Globus pallidus (tissue), 1 donor: ENCODE data around the gene FITM1.
"Not testable (repeated sequence)": the region's sequence is repeated elsewhere in the genome, so short reads cannot be mapped to it uniquely, and the experiment has no call there.

Source experiments
- DNase-seq: peaks from one replicate; pipeline ENCODE4 v3.0.0-alpha.2; 2015; ENCODE audit warnings: low spot score

The FITM1 gene

DNA sequence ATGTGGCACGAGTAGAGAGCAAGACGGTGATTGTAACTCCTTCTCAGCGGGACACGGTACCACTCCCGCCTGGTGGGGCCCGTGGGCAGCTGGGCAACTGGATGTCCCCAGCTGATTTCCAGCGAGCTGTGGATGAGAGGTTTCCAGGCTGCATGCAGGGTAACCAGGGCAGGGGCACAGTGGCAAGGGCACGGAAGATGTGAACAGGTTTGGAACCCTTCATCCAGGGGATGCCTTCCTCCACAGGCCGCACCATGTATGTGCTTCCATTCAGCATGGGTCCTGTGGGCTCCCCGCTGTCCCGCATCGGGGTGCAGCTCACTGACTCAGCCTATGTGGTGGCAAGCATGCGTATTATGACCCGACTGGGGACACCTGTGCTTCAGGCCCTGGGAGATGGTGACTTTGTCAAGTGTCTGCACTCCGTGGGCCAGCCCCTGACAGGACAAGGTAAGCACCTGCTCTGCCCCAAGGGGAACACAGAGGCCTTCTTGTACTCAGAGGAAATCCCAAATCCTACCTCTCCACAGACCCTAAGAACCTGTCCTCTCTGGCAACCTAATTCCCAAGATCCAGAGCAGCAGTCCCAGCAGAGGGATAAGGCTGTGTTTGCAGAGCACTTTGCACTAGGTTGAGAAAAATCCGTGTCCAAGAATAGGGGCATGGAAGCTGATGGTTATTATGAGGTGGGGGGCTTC, 32.1 kb upstream of the FITM1 start:
- DNase-seq: no peak

DNA sequence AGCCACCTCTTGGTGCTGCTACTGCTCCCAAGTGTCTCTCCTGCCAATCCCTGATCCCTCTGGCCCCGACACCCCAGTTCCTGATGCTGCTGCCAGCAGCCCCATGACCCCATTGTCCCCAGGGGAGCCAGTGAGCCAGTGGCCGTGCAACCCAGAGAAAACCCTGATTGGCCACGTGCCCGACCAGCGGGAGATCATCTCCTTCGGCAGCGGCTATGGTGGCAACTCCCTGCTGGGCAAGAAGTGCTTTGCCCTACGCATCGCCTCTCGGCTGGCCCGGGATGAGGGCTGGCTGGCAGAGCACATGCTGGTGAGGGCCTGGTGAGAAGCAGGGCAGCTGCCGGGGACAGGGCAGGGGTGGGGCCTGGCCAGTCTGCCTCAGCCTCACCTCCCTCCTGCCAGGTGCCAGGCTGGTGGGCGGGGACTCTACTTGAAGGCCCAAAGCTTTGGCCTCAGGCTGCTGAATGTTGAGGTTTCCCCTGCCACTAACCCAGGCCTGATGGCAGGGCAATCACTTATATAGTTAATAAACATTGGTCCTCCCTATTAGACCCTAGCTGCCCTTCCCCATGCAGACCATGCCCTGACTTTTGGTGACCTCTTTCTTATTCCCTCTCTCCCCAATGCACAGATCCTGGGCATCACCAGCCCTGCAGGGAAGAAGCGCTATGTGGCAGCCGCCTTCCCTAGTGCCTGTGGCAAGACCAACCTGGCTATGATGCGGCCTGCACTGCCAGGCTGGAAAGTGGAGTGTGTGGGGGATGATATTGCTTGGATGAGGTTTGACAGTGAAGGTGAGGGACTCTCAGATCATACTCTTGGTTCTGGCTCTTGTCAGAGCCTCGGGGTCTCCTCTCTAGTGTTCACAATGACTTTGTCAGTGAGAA, 31.3 kb upstream of the FITM1 start:
- DNase-seq: peak; percentile 43

DNA sequence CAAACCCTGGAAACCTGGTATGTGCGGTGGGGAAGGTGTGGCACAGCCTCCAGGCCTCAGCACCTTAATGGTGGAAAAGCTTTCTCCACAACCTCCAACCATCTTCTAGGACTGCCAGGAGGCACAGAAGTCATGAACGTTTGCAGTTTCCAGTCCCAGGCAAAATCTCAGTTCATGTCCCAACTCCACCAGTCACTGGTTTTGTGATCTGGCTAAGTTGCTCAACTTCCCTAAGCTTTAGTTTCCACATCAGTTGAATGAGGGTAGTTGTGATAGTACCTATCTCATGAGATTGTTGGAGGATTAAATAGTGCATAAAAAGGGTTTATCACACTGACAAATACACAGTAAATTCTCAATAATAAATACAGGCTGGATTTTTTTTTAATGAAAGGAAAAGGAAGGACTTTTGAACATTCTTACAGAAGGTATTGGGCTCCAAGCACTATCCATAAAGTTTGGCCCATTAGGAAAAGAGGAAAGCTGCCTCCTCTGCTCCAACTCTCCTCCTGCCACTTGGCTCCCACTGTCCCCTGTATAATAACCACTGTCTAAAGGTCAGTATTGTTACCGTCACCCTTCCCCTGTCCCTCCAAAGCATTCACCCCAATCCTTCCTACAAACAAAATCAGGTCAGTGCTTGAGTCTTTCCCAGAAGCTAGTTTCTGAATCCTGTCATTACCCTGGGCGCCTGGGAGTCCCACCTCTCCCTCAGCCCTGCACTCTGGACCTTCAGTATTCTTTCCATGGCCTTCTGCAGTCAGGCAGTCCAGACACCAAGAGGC, 30.1 kb upstream of the FITM1 start:
- DNase-seq: no peak

DNA sequence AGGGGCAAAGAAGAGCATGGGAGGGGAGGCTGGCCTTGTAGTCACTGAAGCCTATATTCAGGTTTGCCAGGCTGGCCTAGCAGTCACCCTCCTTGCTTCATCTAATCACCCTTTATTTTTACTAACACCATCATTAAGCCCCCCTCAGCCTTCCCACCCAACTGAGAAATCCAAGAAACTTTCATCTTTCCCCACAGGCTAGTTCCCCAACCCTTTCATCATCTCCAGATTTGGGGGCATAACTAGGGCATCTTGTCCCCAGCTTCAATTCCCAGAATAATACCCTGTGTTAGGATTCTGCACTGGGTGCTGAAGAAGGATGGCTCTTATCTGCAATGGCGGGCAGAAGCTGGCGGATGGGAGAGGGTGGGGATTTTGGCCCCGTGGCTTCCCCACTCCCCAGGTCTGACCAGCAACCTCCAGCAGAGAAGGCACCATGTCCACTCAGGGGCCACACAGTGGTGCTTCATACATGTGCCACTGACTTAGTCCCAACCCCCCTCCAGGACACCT, 29.4 kb upstream of the FITM1 start:
- no peak for DNase-seq

DNA sequence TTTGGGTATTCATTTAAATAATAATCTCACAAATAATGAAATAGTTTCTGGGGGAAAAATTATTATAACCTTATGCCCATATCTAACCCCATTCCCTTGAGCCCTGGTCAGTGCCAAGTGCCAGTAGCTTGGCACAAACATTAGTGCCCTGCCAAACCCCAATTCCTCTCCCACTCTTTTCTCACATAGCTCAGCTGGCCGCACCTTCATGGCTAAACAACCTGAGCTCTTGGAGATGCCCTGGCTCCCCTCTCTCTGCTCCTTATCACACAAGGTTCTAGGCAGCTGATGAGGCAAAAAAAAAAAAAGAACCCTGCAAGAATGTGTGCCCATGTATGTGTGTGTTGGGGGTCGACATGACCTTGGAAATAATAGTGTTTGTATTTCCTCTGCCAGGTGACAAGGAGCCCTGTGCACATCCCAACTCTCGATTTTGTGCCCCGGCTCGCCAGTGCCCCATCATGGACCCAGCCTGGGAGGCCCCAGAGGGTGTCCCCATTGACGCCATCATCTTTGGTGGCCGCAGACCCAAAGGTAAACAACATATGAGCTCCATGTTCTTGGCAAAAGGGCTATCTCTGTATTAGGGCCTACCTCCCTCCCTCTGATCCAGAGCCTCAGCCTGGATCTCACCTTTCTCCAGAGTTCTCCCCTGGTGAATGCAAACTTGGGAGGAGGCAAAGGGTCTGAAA, 28.0 kb upstream of the FITM1 start:
- DNase-seq: no peak

DNA sequence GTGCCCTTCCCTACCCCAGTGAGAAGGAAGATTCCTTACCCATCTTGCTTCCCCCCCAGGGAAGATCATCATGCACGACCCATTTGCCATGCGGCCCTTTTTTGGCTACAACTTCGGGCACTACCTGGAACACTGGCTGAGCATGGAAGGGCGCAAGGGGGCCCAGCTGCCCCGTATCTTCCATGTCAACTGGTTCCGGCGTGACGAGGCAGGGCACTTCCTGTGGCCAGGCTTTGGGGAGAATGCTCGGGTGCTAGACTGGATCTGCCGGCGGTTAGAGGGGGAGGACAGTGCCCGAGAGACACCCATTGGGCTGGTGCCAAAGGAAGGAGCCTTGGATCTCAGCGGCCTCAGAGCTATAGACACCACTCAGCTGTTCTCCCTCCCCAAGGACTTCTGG, 27.0 kb upstream of the FITM1 start:
- no peak for DNase-seq

DNA sequence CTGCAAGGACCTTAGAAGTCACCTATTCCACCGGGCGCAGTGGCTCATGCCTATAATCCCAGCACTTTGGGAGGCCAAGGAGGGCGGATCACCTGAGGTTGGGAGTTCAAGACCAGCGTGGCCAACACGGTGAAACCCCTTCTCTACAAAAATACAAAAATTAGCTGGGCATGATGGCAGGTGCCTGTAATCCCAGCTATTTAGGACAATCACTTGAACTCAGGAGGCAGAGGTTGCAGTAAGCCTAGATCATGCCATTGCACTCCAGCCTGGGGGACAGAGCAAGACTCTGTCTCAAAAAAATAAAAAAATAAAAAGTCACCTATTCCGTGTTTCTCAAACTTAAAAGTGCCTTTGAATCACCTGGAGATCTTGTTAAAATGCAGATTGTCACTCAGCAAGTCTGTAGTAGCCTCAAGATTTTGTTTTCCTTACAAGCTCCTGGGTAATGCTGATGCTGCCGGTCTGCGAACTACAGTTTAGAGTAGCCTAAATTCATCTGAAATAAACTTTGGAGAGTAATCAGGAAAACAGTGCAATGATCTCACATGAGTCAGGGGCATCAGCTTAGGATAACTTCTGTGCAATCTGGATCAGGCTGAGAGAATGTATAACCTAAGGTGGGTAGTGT, 24.7 kb upstream of the FITM1 start:
- DNase-seq: not testable (repeated sequence)

DNA sequence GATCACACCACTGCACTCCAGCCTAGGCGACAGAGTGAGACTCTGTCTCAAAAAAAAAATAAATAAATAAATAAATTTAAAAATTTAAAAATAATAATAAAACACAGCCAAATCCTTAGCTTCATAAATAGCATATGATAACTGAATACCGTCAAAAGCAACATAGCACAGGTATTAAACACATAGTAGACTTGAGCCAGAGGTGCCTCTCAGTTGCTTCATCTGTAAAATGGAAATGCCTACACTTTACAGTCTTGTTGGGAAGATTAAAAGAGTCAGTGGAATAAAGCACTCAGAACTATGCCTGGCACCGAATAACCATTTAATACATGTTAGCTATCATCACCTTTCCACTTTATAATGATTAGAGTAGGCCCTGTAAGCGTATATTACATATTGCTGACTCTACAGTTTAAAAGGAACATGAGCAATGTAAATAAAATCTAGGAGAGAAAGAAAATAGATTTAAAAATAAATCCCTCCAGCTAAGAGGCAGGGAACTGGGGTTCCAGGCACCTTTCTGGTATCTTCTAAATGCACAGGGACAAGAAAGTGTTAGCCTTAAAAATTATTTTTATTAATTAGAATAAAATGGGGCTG, 23.7 kb upstream of the FITM1 start:
- DNase-seq: no peak

DNA sequence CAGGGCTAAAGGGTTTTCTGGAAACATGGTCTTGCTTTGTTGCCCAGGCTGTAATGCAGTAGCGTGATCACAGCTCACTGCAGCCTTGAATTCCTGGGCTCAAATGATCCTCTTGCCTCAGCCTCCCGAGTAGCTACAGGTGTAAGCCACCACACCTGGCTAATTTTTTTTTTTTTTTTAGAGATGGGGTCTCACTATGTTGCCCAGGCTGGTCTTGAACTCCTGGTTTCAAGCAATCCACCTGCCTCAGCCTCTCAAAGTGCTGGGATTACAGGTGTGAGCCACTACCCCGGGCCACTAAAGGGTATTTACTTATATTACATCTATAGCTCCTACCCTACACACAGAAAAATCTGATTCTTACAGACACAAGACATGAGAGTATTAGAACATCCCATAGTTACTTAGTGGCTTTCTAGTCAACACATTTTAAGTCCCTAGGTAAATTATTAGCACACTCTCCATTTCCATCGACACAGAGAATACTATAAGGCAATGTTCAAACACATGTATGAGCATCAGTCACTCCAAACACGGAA, 22.1 kb upstream of the FITM1 start:
- DNase-seq: no peak

DNA sequence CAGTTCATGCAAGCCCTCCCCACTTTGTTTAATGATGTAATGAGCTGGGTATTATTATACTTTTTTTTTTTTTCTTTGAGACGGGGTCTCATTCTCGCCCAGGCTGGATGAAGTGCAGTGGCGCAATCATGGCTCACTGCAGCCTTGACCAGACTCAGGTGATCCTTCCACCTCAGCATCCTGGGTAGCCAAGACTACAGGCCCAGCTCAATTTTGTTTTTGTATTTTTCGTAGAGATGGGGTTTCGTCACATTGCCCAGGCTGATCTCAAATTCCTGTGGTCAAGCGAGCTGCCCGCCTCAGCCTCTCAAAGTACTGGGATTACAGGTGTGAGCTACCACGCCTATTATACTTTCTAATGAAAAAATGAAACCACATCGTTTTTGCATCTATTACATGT, 20.4 kb upstream of the FITM1 start:
- DNase-seq: no peak

DNA sequence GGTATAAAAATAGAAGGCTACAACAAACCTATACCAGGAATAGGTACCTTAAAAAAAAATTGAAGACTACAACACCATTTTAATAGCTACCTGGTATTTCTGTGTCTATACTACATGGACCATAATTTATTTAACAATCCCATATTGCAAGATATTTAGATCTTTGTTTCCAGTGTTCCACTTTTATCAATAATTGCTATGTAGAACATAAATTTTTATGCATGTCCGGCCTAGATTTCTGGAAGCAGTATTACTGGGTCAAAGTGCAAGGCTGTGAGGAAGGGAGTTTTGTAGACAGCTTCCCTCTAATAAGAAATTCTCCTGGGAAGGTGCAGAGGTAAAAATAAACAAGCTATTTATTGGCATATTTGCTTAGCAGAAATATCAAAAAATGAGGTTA, 19.9 kb upstream of the FITM1 start:
- DNase-seq: no peak

DNA sequence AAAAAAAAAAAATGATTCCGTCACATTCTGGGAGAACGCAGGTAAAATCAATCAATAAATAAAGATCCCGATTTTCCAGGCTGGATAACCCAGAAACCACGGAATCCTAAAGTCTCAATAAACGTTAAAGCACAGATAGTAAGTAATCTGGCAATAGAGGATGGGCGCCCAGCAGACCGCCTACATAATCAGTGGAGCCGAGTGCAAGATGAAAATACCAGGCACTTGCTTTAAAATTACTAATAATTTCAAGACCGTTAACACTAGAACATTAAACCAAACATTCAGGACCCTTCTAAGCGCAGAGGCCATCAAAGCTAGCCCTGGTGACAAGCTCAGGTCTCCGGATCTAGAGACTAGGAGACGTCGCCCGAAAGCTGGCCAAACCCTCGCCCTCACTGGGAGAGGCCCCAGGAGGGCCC, 17.1 kb upstream of the FITM1 start:
- DNase-seq: no peak

DNA sequence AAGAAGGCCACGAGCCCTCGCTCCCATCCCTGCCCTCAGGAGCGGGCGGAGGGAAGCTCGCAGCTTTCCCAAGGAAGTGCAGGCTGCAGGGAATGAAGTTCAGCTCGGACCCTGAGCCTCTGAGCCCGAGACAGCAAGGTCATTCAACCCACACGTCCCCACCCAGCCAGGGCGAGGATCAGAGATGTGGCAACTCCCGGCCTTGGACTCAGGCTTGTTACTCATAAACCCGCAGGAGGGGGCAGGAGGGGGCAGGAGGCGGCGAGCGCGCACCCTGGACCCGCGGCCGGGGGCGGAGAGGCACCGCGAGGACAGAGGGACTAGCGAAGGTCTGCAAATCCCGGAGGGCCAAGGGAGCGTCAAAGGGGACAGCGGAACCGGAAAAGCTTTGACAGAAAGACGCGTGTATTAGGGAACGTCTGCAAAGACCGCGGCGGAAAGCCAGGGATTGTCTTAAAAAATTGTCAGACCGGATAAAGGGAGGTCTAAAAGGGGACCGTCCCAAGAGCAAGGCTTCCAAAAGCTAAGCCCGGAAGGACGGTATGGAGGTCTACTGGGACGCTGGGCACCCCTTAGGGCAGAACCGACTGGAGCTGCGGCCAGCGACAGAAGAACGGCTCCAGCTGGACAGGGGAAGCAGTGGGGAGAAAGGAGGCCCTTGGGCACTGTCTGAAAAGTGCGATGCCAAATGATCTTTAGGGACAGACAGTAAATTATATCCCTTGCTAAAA, 16.5 kb upstream of the FITM1 start:
- no peak for DNase-seq

DNA sequence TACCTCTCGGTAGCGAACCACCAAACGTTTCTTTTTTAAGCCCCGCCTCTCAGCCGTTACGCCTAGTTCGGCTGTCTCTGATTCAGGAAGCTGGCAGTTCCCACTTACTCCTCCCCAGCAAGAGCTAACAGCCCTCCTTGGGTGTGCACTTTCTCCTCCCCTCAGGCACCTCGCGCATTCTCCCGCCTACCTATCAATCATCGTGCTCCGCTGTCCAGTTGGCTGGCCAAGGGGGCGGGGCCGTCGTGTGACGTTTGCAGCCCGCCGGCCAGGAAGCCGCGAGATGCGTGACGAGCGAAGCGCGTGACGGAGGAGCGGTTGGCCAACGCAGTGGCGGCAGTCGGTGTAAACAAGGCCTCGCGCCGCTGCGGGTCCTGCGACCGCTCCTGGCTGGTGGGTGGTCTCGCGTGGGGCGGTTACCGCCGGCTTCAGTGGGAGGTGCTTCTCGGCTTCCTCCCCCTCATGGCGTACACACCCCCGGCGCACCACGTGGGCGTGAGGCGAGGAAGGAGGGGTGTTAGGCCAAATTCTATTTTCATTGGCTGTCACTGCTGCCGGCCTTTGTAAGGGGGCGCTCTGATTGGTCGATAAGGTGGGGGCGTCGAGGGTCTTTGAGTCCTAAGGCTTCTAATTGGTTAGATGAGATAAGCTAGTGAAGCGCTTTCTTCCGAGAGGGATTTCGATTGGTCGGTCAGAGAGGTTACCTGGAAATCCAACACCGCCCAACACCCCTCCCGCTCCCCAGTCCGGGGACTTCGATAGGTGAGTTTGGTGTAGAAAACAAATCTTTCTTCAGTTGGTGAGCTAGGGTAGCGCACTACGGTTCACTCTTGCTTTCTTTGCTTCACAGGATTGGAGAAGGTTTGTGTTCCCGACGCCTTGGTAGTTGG, 15.7 kb upstream of the FITM1 start, which contains the start of the genes DCAF11 and NRL:
DCAF11 (plus strand) TSS at position 246 of the 890 bp plus-strand sequence. CDS start 818 bp downstream, outside the sequence.
NRL (minus strand) TSS at position 418 of the 890 bp plus-strand sequence. CDS start 32,101 bp downstream, outside the sequence.
- peak; percentile 100 for DNase-seq

DNA sequence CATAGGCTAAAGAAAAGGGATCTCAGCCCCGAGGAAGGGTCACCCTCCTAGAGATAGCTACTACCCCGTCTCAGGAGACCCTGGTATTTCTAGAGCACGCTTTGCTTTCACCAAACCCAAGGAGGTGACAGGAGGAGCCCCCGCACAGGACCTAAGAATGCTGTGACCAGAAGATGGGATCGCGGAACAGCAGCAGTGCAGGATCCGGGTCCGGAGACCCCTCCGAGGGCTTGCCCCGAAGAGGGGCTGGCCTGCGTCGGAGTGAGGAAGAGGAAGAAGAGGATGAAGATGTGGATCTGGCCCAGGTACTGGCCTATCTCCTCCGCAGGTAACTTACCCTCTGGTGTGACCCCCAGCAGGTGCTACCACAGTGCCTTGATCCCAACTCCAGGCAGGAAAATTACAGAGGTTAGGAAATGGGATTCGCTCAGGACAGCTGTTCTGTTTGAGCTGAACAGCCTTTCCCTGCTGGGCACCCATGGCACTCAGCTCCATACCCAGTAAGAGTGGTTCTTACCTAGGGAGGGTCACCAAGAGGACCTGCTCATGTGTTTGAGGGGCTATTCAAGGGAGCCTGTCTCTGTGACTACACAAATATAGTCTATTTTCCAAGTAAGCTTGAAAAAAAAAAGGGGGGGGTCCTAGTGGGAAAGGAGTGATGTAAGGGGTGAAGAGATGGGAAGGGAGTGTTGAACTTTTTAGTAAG, 14.9 kb upstream of the FITM1 start:
- DNase-seq: no peak

DNA sequence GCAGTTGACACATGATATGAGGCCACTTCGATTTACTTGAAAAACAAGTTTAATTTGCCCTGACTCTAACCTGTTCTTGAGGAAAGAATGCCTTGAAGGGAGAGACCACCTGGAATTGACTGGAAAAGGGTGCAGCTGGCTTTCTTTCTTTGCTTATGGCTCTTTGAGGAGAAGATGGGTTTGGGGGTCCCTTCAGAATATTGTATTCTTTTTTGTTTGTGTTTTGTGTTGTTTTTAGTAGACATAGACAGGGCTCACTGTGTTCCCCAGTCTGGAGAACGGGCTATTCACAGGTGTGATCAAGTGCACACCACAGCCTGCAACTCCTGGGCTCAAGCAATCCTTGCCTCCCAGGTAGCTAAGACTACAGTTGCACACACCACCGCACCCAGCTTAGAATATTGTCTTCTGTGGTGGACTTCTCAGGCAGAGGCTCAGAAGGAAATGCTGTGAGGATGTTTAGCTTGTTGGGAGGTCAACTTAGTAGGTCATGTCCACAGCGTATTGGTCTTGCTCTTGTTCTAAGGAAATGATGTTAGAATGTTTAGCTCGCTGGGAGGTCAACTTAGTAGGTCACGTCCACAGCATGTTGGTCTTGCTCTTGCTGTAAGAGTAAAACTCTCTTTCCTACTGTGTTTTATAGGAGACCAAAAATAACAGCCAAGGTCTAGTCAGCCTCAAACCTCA, 14.2 kb upstream of the FITM1 start:
- no peak for DNase-seq

DNA sequence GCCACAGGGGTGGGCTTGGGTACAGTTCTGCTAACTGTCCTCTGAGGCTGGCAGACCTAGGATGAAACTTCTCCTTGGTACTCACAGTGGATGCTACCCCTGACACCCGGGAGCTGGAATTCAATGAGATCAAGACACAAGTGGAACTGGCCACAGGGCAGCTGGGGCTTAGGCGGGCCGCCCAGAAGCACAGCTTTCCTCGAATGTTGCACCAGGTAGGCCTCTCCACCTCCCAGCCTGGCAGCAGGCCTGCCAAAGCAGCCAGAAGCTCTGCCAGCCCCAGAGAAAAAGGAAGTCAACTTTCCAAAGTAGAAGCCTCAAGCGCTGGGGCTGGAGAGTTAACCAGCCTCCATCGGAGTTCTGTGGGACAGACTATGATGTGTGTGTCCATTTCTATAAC, 13.3 kb upstream of the FITM1 start:
- DNase-seq: no peak
